GM21390 (cell line): Measurements from ENCODE around the gene CSMD2.
A peak's percentile ranks its signal among the peaks of the same experiment; 100 is the strongest.
"Not testable (repeated sequence)": the region's sequence is repeated elsewhere in the genome, so short reads cannot be mapped to it uniquely, and the experiment has no call there.

ENCODE experiments used
- ATAC-seq: cut with Tn5 transposase; IDR thresholded peaks from one replicate; pipeline ENCODE4 v1.9.1; 2021; ENCODE audit not compliant: unreplicated experiment

The CSMD2 gene

GRCh38 chr1:33517596-33518250 is 647.3 kb downstream of the CSMD2 start:
- ATAC-seq, result no peak

GRCh38 chr1:33516891-33517567 is 648.0 kb downstream of the CSMD2 start:
- no peak for ATAC-seq

- ATAC-seq, result no peak
These were observed 648.6 kb downstream of the CSMD2 start for GRCh38 chr1:33516428-33516827.

GRCh38 chr1:33515607-33516006 is 649.4 kb downstream of the CSMD2 start:
- ATAC-seq, result no peak

DNA sequence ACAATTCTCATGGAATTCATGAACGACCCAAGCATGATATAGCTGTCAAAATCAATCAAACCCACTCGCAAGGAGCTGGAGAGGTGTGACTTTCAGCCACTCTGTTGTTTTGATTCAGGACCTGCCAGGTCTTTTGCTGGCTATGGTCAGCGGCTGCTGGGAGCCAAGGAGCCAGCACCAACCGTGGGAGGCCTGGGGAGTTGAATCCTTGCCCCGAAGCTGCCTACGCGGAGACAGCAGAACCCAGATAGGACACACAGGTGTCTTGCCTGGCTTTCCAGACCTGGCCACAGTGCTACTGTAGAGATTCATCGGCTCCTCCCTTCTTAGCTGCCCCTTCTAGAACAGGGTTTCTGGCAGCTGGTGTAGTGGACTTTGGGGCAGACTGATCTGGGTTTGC is 649.9 kb downstream of the CSMD2 start:
- no peak for ATAC-seq

GRCh38 chr1:33512226-33513011 is 652.6 kb downstream of the CSMD2 start:
- no peak for ATAC-seq

- not testable (repeated sequence) for ATAC-seq
These were observed 655.8 kb downstream of the CSMD2 start for GRCh38 chr1:33509276-33509675.

DNA sequence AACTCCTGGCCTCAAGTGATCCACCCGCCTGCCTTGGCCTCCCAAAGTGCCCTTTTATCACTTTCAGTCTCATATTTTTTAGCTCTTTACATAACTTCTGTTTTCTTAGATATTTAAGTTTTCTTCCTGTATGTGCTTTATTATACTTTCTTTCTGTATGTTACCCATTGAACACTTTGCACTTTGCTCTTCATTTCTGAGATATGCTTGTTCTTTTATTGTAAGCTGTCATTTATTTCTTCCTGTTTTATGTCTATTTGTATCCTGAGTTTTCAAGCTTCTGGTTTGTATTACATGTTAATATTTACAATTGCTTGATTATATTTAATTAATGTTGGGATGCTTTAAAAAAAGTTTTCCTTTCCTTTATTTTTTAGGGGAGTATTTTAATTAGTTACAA is 656.9 kb downstream of the CSMD2 start:
- no peak for ATAC-seq

- ATAC-seq, result no peak
These were observed 657.4 kb downstream of the CSMD2 start for GRCh38 chr1:33507661-33508060.

GRCh38 chr1:33503506-33503905 is 661.5 kb downstream of the CSMD2 start:
- no peak for ATAC-seq

DNA sequence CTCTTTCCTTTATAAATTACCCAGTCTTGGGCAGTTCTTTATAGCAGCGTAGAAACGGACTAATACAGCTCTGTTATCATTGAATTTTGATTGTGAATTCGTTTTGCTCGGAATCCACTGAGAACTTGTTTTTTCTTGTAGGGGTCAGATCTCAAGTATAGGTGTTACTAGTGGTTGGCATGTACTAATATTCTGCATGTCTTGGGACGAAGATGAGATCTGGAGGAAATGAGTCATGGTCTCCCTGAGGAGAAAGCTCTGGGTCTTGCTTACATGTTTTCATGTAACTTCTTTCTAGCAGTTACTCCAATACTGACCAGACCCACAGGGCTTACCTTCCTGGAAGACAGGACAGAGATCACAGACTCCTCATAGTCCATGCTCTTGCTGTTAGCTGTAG is 662.3 kb downstream of the CSMD2 start:
- no peak for ATAC-seq

- ATAC-seq, result no peak
These were observed 663.3 kb downstream of the CSMD2 start for GRCh38 chr1:33501774-33502173.

GRCh38 chr1:33501309-33501708 is 663.7 kb downstream of the CSMD2 start:
- ATAC-seq, result no peak

GRCh38 chr1:33500547-33500946 is 664.5 kb downstream of the CSMD2 start:
- ATAC-seq, result no peak

GRCh38 chr1:33497410-33497809 is 667.6 kb downstream of the CSMD2 start:
- ATAC-seq, result no peak

DNA sequence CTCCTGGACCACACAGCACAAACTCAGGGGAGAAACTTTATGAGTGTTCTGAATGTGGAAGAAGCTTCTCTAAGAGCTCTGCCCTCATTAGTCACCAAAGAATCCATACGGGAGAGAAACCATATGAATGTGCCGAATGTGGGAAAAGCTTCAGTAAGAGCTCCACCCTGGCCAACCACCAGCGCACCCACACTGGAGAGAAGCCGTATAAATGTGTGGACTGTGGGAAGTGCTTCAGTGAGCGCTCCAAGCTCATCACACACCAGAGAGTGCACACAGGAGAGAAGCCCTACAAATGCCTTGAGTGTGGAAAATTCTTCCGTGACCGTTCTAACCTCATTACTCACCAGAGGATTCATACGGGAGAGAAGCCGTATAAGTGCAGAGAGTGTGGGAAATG is 670.1 kb downstream of the CSMD2 start:
- no peak for ATAC-seq

- ATAC-seq, result no peak
These were observed 676.4 kb downstream of the CSMD2 start for GRCh38 chr1:33488624-33489023.

DNA sequence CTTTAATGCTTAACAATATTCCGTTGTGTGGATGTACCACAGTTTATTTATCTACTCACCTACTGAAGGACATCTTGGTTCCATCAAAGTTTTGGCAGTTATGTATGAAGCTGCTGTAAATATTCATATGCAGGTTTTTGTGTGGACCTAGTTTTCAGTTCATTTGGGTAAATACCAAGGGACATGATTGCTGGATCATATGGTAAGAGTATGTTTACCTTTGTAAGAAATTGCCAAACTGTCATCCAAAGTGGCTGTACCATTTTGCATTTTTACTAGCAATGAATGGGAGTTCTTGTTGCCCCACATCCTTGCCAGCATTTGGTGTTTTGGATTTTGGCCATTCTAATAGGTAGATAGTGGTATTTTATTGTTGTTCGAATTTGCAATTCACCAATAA is 682.6 kb downstream of the CSMD2 start:
- no peak for ATAC-seq

DNA sequence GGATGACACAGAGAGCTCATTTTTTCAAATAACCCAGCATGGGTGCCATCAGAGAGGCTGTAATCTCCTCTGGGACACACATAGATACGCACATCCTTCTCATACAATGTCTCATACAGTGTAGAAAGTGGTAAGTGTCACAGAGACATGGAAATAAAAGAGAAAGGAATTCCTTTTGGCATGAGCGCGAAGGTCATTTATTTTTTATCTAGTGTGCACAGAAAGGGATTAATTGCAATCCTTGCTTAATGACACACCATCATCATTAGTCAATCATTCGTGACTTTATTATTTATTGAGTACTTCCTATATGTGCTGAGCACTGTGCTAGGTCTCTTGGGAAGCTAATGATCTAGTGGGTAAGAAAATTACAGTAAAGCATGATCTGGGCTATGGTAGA is 687.6 kb downstream of the CSMD2 start:
- ATAC-seq, result no peak

DNA sequence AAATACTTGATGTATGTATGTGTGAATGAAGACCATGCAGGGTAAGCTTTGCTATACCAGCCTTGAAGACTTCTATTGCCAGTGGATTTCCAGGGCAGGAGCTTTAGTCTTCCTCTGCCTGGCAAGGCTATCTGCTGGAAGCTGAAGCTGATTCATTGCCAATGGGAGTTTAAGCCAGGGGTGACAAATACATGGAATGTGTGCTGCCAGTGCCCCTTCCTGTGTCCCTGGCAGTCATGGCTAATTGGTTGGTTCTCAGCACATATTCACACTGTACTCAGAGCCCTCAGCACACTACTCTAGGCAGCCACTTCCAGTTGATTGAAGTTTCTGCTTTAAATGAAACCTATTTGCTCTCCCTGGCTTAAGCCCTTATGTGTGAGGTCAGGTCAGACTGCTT is 691.1 kb downstream of the CSMD2 start:
- no peak for ATAC-seq

DNA sequence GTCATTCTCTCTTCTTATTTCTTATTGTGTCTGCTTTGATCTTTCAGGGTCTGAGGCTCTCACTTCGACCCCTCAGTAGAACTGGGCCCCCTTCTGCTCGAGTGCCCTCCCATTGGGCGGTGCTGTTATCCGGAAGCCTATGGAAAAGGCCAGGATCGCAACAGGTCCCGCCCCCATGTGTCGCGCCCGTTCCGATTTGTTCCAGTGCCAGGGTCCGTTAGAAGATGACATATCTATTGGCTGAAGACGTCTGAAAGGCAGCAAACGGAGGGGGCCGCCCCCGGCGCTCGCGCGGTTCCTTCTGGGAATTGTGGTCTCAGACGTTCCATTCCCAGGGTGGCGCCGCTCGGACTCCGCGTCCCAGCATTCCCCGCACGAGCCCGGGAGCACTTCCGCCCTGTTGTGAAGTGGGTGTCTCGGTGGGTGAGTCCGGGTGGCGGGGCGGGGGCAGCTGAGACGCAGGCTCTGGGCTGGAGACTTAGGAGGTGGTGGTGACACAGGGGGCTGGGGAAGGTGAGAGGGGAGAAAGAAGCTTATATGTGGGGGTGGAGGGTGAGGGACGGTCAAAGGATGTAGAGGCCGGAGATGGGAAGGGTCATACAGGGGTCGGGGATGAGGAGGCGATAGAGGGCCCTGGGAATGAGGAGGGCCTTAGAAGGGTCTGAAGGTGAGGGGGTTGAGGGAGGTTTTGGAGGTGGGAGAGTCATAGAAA is 692.6 kb downstream of the CSMD2 start, which contains the start of gene ZSCAN20:
Gene ZSCAN20 (plus strand): TSS at position 377 of the 712 bp plus-strand sequence. CDS start 6,644 bp downstream, outside the sequence.
- ATAC-seq, result peak; percentile 95
